OCI-LY1 (cell line): Measurements from ENCODE around the gene RPL39L.

Source experiments
- H2AFZ ChIP-seq: fragments of 200-600 bp; sonication (generic), shearing (Covaris generic); 2 replicates; pipeline ENCODE4 v1.6.0; 2014; ENCODE audit warnings: antibody characterized with exemption, mild to moderate bottlenecking, low read length
- H3F3A ChIP-seq: fragments of 200-600 bp; sonication (generic), shearing (Covaris generic); 2 replicates; pipeline ENCODE4 v1.6.0; 2014; ENCODE audit warnings: mild to moderate bottlenecking, antibody characterized with exemption, low read length, moderate library complexity; ENCODE audit not compliant: insufficient read depth
- H3K27ac ChIP-seq: fragments of 200-600 bp; sonication (generic); 2 replicates; pipeline ENCODE4 v1.5.1; 2014; ENCODE audit warnings: low read length, mixed run types, mild to moderate bottlenecking, low read depth; ENCODE audit not compliant: poor library complexity, severe bottlenecking
- H3K27me3 ChIP-seq: fragments of 200-600 bp; sonication (generic); 2 replicates; pipeline ENCODE4 v1.6.0; 2014; ENCODE audit warnings: antibody characterized with exemption, mild to moderate bottlenecking, low read length, moderate library complexity; ENCODE audit not compliant: insufficient read depth
- H3K36me3 ChIP-seq: fragments of 200-600 bp; sonication (generic); 2 replicates; pipeline ENCODE4 v1.6.1; 2014; ENCODE audit warnings: mild to moderate bottlenecking, antibody characterized with exemption, low read length, moderate library complexity, mixed read lengths; ENCODE audit not compliant: insufficient read depth
- H3K4me1 ChIP-seq: fragments of 200-600 bp; sonication (generic); 2 replicates; pipeline ENCODE4 v1.5.1; 2014; ENCODE audit warnings: mild to moderate bottlenecking, low read length, moderate library complexity; ENCODE audit not compliant: insufficient read depth, severe bottlenecking
- H3K4me2 ChIP-seq: fragments of 200-600 bp; sonication (generic), shearing (Covaris generic); 2 replicates; pipeline ENCODE4 v1.6.1; 2014; ENCODE audit warnings: low read length
- H3K4me3 ChIP-seq: fragments of 200-600 bp; sonication (generic); 2 replicates; pipeline ENCODE4 v1.5.1; 2014; ENCODE audit warnings: low read length, low read depth, mild to moderate bottlenecking, mixed read lengths; ENCODE audit not compliant: poor library complexity, severe bottlenecking
- H3K79me2 ChIP-seq: fragments of 200-600 bp; shearing (Covaris generic); 2 replicates; pipeline ENCODE4 v1.6.1; 2016; ENCODE audit warnings: mixed run types, low read length, mixed read lengths; ENCODE audit not compliant: insufficient read depth
- H3K9ac ChIP-seq: fragments of 200-600 bp; sonication (generic), shearing (Covaris generic); 2 replicates; pipeline ENCODE4 v1.6.1; 2014; ENCODE audit warnings: mild to moderate bottlenecking, low read length, mixed read lengths
- H3K9me2 ChIP-seq: fragments of 200-600 bp; sonication (generic), shearing (Covaris generic); 2 replicates; pipeline ENCODE4 v1.6.1; 2014; ENCODE audit warnings: low read depth, mild to moderate bottlenecking, low read length, mixed read lengths
- H3K9me3 ChIP-seq: fragments of 200-600 bp; shearing (Covaris generic); 2 replicates; pipeline ENCODE4 v1.6.1; 2014; ENCODE audit warnings: low read length, mixed read lengths
- H4K20me1 ChIP-seq: fragments of 200-600 bp; sonication (generic), shearing (Covaris generic); 2 replicates; pipeline ENCODE4 v1.6.0; 2016; ENCODE audit warnings: mild to moderate bottlenecking, low read length; ENCODE audit not compliant: insufficient read depth
- EZH2 ChIP-seq: fragments of 200-600 bp; sonication (generic), shearing (Covaris generic); IDR thresholded peaks from 2 replicates; pipeline ENCODE4 v1.8.0; 2017; ENCODE audit warnings: borderline replicate concordance, mixed run types, mild to moderate bottlenecking, antibody characterized with exemption, low read length, moderate library complexity, mixed read lengths
- TF ChIP-seq, protein P1 (sequence below): fragments of 200-600 bp; sonication (generic), shearing (Covaris generic); IDR thresholded peaks from 2 replicates; pipeline ENCODE4 v1.5.1; 2017; ENCODE audit warnings: mild to moderate bottlenecking, antibody characterized with exemption, low read length, moderate library complexity, mixed read lengths

RPL39L gene

DNA sequence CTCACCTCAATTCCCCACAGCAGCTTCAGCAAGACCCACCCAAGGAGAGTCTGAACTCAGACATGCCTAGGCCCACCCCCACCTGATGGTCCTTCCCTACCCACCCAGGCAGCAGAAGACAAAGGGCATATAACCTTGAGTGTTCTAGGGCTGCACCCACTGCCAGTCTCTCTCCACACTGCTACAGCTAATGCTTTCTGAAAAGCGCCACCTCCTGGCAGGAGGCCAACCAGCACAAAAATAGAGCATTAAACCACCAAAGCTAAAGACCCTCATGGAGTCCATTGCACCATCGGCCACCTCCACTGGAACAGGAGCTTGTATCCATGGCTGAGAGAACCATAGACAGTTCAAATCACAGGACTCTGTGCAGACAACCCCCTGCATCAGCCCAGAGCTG, 11.3 kb upstream of the RPL39L start:
- Histone ChIP-seq H3K4me3 (no peak overlapping the region), H3K36me3 (no peaks in the 10 kb centered on the region), H3K9me2 (no peaks in the 10 kb centered on the region), H3K79me2 (no peaks in the 10 kb centered on the region), H3F3A (no peaks in the 10 kb centered on the region), H4K20me1 (no peaks in the 10 kb centered on the region), H3K4me1 (no peaks in the 10 kb centered on the region), H3K27me3 (peaks cover 6% of the 10 kb centered on the region; the same call in 1 of the 2 replicates), H2AFZ (no peak overlapping the region), H3K27ac (no peak overlapping the region), H3K9me3 (peaks cover 6% of the 10 kb centered on the region), H3K4me2 (no peak overlapping the region), H3K9ac (no peak overlapping the region)
- no peak for TF ChIP-seq EZH2
- TF ChIP-seq, protein P1, sequence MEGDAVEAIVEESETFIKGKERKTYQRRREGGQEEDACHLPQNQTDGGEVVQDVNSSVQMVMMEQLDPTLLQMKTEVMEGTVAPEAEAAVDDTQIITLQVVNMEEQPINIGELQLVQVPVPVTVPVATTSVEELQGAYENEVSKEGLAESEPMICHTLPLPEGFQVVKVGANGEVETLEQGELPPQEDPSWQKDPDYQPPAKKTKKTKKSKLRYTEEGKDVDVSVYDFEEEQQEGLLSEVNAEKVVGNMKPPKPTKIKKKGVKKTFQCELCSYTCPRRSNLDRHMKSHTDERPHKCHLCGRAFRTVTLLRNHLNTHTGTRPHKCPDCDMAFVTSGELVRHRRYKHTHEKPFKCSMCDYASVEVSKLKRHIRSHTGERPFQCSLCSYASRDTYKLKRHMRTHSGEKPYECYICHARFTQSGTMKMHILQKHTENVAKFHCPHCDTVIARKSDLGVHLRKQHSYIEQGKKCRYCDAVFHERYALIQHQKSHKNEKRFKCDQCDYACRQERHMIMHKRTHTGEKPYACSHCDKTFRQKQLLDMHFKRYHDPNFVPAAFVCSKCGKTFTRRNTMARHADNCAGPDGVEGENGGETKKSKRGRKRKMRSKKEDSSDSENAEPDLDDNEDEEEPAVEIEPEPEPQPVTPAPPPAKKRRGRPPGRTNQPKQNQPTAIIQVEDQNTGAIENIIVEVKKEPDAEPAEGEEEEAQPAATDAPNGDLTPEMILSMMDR: peak; percentile 82

DNA sequence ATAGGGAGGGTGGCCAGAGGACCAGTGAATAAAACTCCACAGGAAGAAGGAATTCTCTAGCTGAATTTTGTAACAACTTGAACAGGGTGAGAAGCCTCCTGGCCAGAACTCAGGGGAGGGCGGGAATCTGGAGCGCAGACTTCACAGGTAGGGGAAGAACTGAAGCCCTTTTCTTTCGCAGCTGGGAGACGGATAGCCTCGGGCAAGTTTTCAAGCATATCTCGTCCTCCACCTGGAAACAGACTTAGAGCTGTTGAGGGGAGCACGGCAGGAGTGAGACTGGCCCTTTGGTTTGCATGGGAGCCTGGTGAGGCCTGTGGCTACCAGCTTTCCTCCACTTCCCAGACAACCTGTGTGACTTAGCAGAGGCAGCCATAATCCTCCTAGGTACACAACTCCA, 10.9 kb upstream of the RPL39L start:
- H4K20me1 ChIP-seq: no peaks in the 10 kb centered on the region
- no peak overlapping the region for H2AFZ ChIP-seq
- H3K9me3 ChIP-seq: peaks cover 10% of the 10 kb centered on the region
- H3K27me3 ChIP-seq: peaks cover 6% of the 10 kb centered on the region; the same call in 1 of the 2 replicates
- no peaks in the 10 kb centered on the region for H3F3A ChIP-seq
- H3K79me2 ChIP-seq: no peaks in the 10 kb centered on the region
- no peak overlapping the region for H3K9ac ChIP-seq
- TF ChIP-seq EZH2: no peak
- TF ChIP-seq, protein P1: no peak
- no peak overlapping the region for H3K4me2 ChIP-seq
- H3K36me3 ChIP-seq: no peaks in the 10 kb centered on the region
- H3K4me1 ChIP-seq: no peaks in the 10 kb centered on the region
- no peak overlapping the region for H3K4me3 ChIP-seq
- H3K9me2 ChIP-seq: no peaks in the 10 kb centered on the region
- no peak overlapping the region for H3K27ac ChIP-seq

DNA sequence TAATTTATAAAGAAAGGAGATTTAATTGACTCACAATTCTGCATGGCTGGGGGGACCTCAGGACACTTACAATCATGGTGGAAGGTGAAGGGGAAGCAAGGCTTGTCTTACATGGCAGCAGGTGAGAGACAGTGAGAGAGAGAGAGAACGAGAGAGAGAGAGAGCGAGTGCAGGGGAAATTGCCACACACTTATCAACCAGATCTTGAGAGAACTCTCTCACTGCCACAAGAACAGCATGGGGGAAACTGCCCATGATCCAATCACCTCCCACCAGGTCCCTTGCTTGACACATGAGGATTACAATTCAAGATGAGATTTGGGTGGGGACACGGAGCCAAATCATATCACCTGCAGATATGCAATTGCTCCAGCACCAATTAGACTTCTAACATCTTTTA, 7.1 kb upstream of the RPL39L start:
- no peaks in the 10 kb centered on the region for H4K20me1 ChIP-seq
- H3K4me2 ChIP-seq: no peak overlapping the region
- H3K9me2 ChIP-seq: no peaks in the 10 kb centered on the region
- no peaks in the 10 kb centered on the region; the same call in 1 of the 2 replicates for H3K36me3 ChIP-seq
- H3K4me3 ChIP-seq: no peak overlapping the region
- no peaks in the 10 kb centered on the region for H3K4me1 ChIP-seq
- peaks cover 30% of the 10 kb centered on the region for H3K9me3 ChIP-seq
- no peaks in the 10 kb centered on the region for H3K79me2 ChIP-seq
- no peak overlapping the region for H3K9ac ChIP-seq
- no peaks in the 10 kb centered on the region for H3F3A ChIP-seq
- no peak overlapping the region for H3K27ac ChIP-seq
- no peaks in the 10 kb centered on the region for H3K27me3 ChIP-seq
- no peak overlapping the region for H2AFZ ChIP-seq
- no peak for TF ChIP-seq EZH2
- TF ChIP-seq, protein P1: no peak
